Peyer's patch (tissue), 4 donors: ENCODE data around the gene SP140. TPM values are rescaled to one million over a fixed set of nuclear protein-coding genes. Genes with fewer than 3 reads are reported as not detected.
A peak's percentile ranks its signal among the peaks of the same experiment; 100 is the strongest.

ENCODE experiments used
- DNase-seq, 3 donors: peaks; one replicate each; pipeline ENCODE4 v3.0.0-alpha.2; 2017 to 2019
- H3K27ac ChIP-seq, 4 donors: fragments of 200-600 bp; sonication (generic); one replicate each; pipeline ENCODE4 v1.5.1; 2016 to 2019
- H3K27me3 ChIP-seq, 2 donors: fragments of 200-600 bp; sonication (generic); one replicate each; pipeline ENCODE4 v1.5.1; 2019
- H3K36me3 ChIP-seq, 3 donors: fragments of 200-600 bp; sonication (generic); one replicate each; pipeline ENCODE4 v1.5.1; 2016 to 2019
- H3K4me1 ChIP-seq, 4 donors: fragments of 200-600 bp; sonication (generic); one replicate each; pipeline ENCODE4 v1.5.1; 2016 to 2019
- H3K4me3 ChIP-seq, 4 donors: fragments of 200-600 bp; sonication (generic); 1 replicate in 3 of 4; 2 replicates in 1 of 4; pipeline ENCODE4 v1.5.1; 2016 to 2019; ENCODE audit warnings: mild to moderate bottlenecking in 1 of 4
- H3K9me3 ChIP-seq, 4 donors: fragments of 200-600 bp; sonication (generic); one replicate each; pipeline ENCODE4 v1.5.1; 2016 to 2019; ENCODE audit warnings: mild to moderate bottlenecking in 1 of 4
- POLR2A ChIP-seq, 2 donors: fragments of 450-650 bp; IDR thresholded peaks; one replicate each; pipeline ENCODE4 v1.5.1; 2017; ENCODE audit warnings: antibody characterized with exemption in 2 of 2, mild to moderate bottlenecking in 2 of 2, moderate library complexity in 2 of 2
- total RNA-seq, 4 donors: library from RNA; depleted of rRNA; stranded (reverse); fragments of >200 nt; gene quantifications; one replicate each; pipeline ENCODE4 v1.1.0, GENCODE V29; 2016
- TF ChIP-seq, protein P1 (sequence below), 6 experiments: fragments of 450-650 bp in 4 of 6; fragments of 200-600 bp in 2 of 6; sonication (generic) in 1 of 6; IDR thresholded peaks; one replicate each; pipeline ENCODE4 v1.5.1; 2017 to 2019; ENCODE audit warnings: antibody characterized with exemption in 6 of 6, mild to moderate bottlenecking in 3 of 6, moderate library complexity in 1 of 6

Gene SP140
- total RNA-seq, 4 donors from 2014 or later: 3.0 to 99.9 (median 9.4) TPM

DNA sequence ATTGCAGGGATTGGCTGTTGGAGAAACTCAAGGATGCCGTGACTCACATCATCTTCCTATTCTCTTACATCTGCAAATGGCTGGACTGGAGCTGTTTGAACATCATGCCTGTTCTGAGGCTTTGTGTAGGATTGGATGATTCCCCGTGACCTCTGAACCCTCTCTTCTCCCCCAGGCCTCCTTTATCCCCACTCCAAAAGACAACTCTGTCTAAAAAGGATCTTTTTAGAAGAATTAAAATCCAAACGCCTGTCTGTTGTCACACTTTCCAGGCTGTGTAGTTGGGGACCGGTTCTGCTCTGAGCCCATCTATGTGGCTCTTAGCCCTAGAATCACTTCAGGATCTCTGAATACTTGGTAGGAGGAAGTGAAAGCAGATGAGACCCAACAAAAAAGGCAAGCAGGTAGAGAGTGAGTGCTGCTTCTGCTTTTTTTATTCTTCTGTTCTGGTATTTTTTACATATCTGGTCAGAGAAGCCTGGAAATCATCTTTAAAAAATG, 565 bp downstream of the SP140 start:
- Histone ChIP-seq H3K27me3 (no peaks in the 10 kb centered on the region), H3K27ac (peak overlapping the region; percentile 78 to 86 (median 81)), H3K4me3 (peak overlapping the region; percentile 25 to 38 (median 34)), H3K4me1 (no peaks in the 10 kb centered on the region), H3K9me3 (no peaks in the 10 kb centered on the region), H3K36me3 (no peaks in the 10 kb centered on the region)
- peak in 2 of 3 donors; percentile 41 to 63 for DNase-seq
- TF ChIP-seq, protein P1, sequence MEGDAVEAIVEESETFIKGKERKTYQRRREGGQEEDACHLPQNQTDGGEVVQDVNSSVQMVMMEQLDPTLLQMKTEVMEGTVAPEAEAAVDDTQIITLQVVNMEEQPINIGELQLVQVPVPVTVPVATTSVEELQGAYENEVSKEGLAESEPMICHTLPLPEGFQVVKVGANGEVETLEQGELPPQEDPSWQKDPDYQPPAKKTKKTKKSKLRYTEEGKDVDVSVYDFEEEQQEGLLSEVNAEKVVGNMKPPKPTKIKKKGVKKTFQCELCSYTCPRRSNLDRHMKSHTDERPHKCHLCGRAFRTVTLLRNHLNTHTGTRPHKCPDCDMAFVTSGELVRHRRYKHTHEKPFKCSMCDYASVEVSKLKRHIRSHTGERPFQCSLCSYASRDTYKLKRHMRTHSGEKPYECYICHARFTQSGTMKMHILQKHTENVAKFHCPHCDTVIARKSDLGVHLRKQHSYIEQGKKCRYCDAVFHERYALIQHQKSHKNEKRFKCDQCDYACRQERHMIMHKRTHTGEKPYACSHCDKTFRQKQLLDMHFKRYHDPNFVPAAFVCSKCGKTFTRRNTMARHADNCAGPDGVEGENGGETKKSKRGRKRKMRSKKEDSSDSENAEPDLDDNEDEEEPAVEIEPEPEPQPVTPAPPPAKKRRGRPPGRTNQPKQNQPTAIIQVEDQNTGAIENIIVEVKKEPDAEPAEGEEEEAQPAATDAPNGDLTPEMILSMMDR (IDR thresholded peaks at IDR 0.05): no peak
- TF ChIP-seq POLR2A (IDR thresholded peaks at IDR 0.05): no peak

DNA sequence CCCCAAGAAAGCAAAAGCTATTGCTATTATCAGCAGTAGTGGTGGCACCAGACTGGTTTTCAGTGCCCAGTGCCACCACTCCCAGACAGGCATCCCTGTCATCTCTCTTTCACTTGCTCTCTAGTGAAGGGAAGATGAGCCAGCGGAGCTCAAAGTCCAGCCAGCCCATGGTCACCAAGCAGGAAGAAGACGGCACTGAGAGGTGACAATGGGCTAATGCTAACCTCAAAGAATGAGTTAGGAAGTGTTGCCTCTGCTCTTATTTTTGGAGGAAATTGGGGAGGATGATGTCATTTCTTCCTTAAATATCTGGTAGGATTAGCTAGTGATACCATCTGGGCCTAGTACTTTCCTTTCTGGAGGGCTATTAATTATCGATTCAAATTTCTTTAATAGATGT, 1.7 kb downstream of the SP140 start:
- peak in 1 of 3 donors; percentile 42 for DNase-seq
- no peaks in the 10 kb centered on the region for H3K4me1 ChIP-seq
- H3K36me3 ChIP-seq: no peaks in the 10 kb centered on the region
- peak overlapping the region; percentile 5 to 86 (median 65) for H3K27ac ChIP-seq
- TF ChIP-seq POLR2A (IDR thresholded peaks at IDR 0.05): no peak
- TF ChIP-seq, protein P1 (IDR thresholded peaks at IDR 0.05): no peak
- no peaks in the 10 kb centered on the region for H3K9me3 ChIP-seq
- H3K4me3 ChIP-seq: peak overlapping the region in 3 of 4 donors; percentile 7 to 38 (median 19)
- no peaks in the 10 kb centered on the region for H3K27me3 ChIP-seq

GRCh38 chr2:230230087-230230486, 4.6 kb downstream of the SP140 start:
- DNase-seq: no peak
- peak overlapping the region in 1 of 4 donors; percentile 82 for H3K27ac ChIP-seq
- TF ChIP-seq, protein P1 (IDR thresholded peaks at IDR 0.05): no peak
- no peak for TF ChIP-seq POLR2A (IDR thresholded peaks at IDR 0.05)
- no peaks in the 10 kb centered on the region for H3K4me1 ChIP-seq
- H3K4me3 ChIP-seq: no peak overlapping the region
- H3K27me3 ChIP-seq: no peaks in the 10 kb centered on the region
- no peaks in the 10 kb centered on the region for H3K36me3 ChIP-seq
- no peaks in the 10 kb centered on the region for H3K9me3 ChIP-seq

DNA sequence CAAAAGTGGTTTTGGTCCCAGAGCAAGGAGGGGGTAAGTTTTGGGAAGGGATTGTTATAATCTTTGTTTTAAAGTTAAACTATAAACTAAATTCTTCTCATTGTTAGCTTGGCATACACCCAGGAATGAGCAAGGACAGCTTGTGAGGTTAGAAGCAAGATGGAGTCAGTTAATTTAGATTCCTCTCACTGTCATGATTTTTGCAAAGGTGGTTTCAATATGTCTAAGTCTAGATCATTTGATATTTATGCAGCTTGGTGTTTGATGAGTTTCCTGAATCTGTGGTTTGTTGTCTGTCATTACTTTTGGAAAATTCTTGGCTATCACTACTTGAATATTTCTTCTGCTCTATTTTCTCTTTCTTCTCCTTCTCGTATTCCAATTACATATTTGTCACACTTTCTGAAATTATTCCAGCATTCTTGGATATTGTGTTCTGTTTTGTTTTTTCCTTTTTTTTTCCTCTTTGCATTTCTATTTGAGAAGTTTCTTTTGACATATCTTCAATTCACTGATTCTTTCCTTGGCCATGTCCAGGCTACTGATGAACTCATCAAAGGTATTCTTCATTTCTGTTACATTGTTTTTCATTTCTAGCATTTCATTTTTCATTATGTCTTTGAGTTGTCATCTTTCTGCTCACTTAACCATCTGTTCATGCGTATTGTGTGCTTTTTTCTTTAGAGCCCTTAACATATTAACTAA, 5.1 kb downstream of the SP140 start:
- no peak overlapping the region for H3K4me3 ChIP-seq
- TF ChIP-seq, protein P1 (IDR thresholded peaks at IDR 0.05): no peak
- no peak for TF ChIP-seq POLR2A (IDR thresholded peaks at IDR 0.05)
- no peak for DNase-seq
- no peaks in the 10 kb centered on the region for H3K9me3 ChIP-seq
- no peaks in the 10 kb centered on the region for H3K27me3 ChIP-seq
- peak overlapping the region in 1 of 4 donors; percentile 82 for H3K27ac ChIP-seq
- no peaks in the 10 kb centered on the region for H3K4me1 ChIP-seq
- no peaks in the 10 kb centered on the region for H3K36me3 ChIP-seq

DNA sequence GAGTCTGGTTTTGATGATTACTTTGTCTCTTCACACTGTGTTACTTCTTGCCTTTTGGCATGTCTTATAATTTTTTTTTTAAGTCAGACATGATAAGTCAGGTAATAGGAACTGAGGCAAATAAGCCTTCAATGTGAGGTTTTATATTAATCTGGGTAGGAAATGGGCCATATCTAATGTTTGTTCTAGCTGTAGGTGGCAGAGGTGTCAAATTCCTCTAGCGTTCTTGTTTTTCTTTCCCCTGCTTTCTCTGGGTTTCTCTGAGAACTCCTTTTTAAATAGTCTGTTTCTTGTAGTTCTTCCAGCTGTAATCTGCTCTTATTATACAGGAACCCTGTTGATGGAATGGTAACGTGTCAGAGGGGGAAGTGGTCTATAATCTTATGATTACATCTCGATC, 5.7 kb downstream of the SP140 start:
- Histone ChIP-seq H3K27ac (peak overlapping the region in 1 of 4 donors; percentile 22), H3K27me3 (no peaks in the 10 kb centered on the region), H3K4me1 (no peaks in the 10 kb centered on the region), H3K4me3 (no peak overlapping the region), H3K36me3 (no peaks in the 10 kb centered on the region), H3K9me3 (no peaks in the 10 kb centered on the region)
- no peak for DNase-seq
- TF ChIP-seq, protein P1 (IDR thresholded peaks at IDR 0.05): no peak
- TF ChIP-seq POLR2A (IDR thresholded peaks at IDR 0.05): no peak
